SH-SY5Y (cell line): ENCODE data around the gene PI16.

Experiments
- GATA2 ChIP-seq: IDR thresholded peaks from 2 replicates; pipeline ENCODE4 v1.6.1; 2011; ENCODE audit warnings: mild to moderate bottlenecking, low read depth, low read length
- GATA3 ChIP-seq: IDR thresholded peaks from 2 replicates; pipeline ENCODE4 v1.6.1; 2011; ENCODE audit warnings: low read depth, mild to moderate bottlenecking, low read length, moderate library complexity

DNA sequence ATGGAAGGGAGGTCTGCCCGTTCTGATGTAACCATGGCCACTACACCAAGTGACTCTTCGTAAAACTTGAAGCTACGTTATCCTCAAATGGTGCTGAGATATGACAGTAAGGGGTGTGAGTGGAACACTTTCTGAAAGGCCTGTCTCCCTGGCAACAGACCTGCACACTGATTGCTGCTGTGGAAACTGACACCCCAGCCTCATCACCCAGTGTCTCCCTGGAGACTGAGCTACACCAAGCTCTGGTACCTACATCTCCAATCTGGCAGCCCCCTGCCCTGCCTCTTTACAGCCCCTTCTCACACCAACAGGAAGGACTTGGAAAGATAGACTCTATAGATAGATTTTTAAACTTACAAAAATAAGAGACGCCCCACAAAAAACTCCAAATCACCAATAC is 13.2 kb downstream of the PI16 start:
- TF ChIP-seq GATA3 (no peak), GATA2 (no peak)
